ENCODE data around the gene DYRK4. TPM values are rescaled to one million over a fixed set of nuclear protein-coding genes. Genes with fewer than 3 reads are reported as not detected.

The DYRK4 gene
- total RNA-seq, 1 experiment from 2014 or later, result 23.7 TPM

- Histone ChIP-seq H3K4me1 (ENCODE audit: insufficient read depth, low read length, poor library complexity, severe bottlenecking) (peaks cover 5% of the 10 kb centered on the region), H3K27me3 (replicated peaks; ENCODE audit: insufficient read depth, low read depth, low read length, poor library complexity) (peaks cover 13% of the 10 kb centered on the region), H3K9me3 (ENCODE audit: low read depth, low read length, poor library complexity, severe bottlenecking) (no peaks in the 10 kb centered on the region), H3K27ac (ENCODE audit: low read depth, low read length, poor library complexity, severe bottlenecking) (no peak overlapping the region), H3K36me3 (ENCODE audit: insufficient read depth, low read length, poor library complexity, severe bottlenecking) (no peaks in the 10 kb centered on the region), H3K4me3 (ENCODE audit: low read depth, low read length, poor library complexity, severe bottlenecking) (no peak overlapping the region)
- DNase-seq (ENCODE audit: low spot score), result no peak
- CTCF ChIA-PET, result no interaction called here
- TF ChIP-seq CTCF (conservative IDR thresholded peaks at IDR 0.05; ENCODE audit: low read depth, low read length), result no peak
- TF ChIP-seq EZH2 (IDR thresholded peaks at IDR 0.05; ENCODE audit: borderline replicate concordance, low read depth, low read length, poor library complexity, severe bottlenecking), result no peak
- BruUV-seq (replicated peaks), result no TSS peak
- POLR2A ChIA-PET (ENCODE audit: low non-redundant PET), result no interaction called here
- intact Hi-C loops (cut with micrococcal nuclease; ENCODE audit: unreplicated experiment), result no loop called here
Observed at GRCh38 chr12:4607056-4607455, 45.0 kb downstream of the DYRK4 start.

GRCh38 chr12:4609071-4609470 is 47.1 kb downstream of the DYRK4 start:
- no peak overlapping the region for H3K27ac ChIP-seq (ENCODE audit: low read depth, low read length, poor library complexity, severe bottlenecking)
- TF ChIP-seq CTCF (conservative IDR thresholded peaks at IDR 0.05; ENCODE audit: low read depth, low read length) (no peak), EZH2 (IDR thresholded peaks at IDR 0.05; ENCODE audit: borderline replicate concordance, low read depth, low read length, poor library complexity, severe bottlenecking) (no peak)
- no peaks in the 10 kb centered on the region for H3K9me3 ChIP-seq (ENCODE audit: low read depth, low read length, poor library complexity, severe bottlenecking)
- no peaks in the 10 kb centered on the region for H3K27me3 ChIP-seq (replicated peaks; ENCODE audit: insufficient read depth, low read depth, low read length, poor library complexity)
- peaks cover 5% of the 10 kb centered on the region for H3K4me1 ChIP-seq (ENCODE audit: insufficient read depth, low read length, poor library complexity, severe bottlenecking)
- no peak for DNase-seq (ENCODE audit: low spot score)
- no peak overlapping the region for H3K4me3 ChIP-seq (ENCODE audit: low read depth, low read length, poor library complexity, severe bottlenecking)
- ChIA-PET POLR2A (ENCODE audit: low non-redundant PET) (no interaction called here), CTCF (no interaction called here)
- no peaks in the 10 kb centered on the region for H3K36me3 ChIP-seq (ENCODE audit: insufficient read depth, low read length, poor library complexity, severe bottlenecking)
- intact Hi-C loops (cut with micrococcal nuclease; ENCODE audit: unreplicated experiment), result no loop called here
- BruUV-seq (replicated peaks), result no TSS peak

GRCh38 chr12:4610481-4610880 is 48.5 kb downstream of the DYRK4 start:
- no TSS peak for BruUV-seq (replicated peaks)
- intact Hi-C loops (cut with micrococcal nuclease; ENCODE audit: unreplicated experiment), result no loop called here
- Histone ChIP-seq H3K36me3 (ENCODE audit: insufficient read depth, low read length, poor library complexity, severe bottlenecking) (no peaks in the 10 kb centered on the region), H3K27ac (ENCODE audit: low read depth, low read length, poor library complexity, severe bottlenecking) (no peak overlapping the region), H3K4me3 (ENCODE audit: low read depth, low read length, poor library complexity, severe bottlenecking) (no peak overlapping the region), H3K27me3 (replicated peaks; ENCODE audit: insufficient read depth, low read depth, low read length, poor library complexity) (no peaks in the 10 kb centered on the region), H3K9me3 (ENCODE audit: low read depth, low read length, poor library complexity, severe bottlenecking) (no peaks in the 10 kb centered on the region), H3K4me1 (ENCODE audit: insufficient read depth, low read length, poor library complexity, severe bottlenecking) (peaks cover 2% of the 10 kb centered on the region)
- TF ChIP-seq EZH2 (IDR thresholded peaks at IDR 0.05; ENCODE audit: borderline replicate concordance, low read depth, low read length, poor library complexity, severe bottlenecking) (no peak), CTCF (conservative IDR thresholded peaks at IDR 0.05; ENCODE audit: low read depth, low read length) (no peak)
- ChIA-PET POLR2A (ENCODE audit: low non-redundant PET) (no interaction called here), CTCF (interaction anchor here (0.5 kb wide), 1 partner anchor 205 kb away, joined by 6 read pairs; no protein-coding TSS in a partner anchor)
- DNase-seq (ENCODE audit: low spot score), result no peak
